Naive thymus-derived CD4-positive, alpha-beta T cell (primary cell): ENCODE measurements around the gene ASPRV1. TPM values are rescaled to one million over a fixed set of nuclear protein-coding genes. Genes with fewer than 3 reads are reported as not detected.

Experiments
- ATAC-seq: fragments of 150-1000 bp; cut with Tn5 transposase; 2 replicates; pipeline ENCODE4 v1.10.0; 2021; ENCODE audit warnings: mild to moderate bottlenecking, moderate library complexity
- CTCF ChIA-PET: fragments of 350-600 bp; sonication (Branson Sonifier 250); formaldehyde crosslinking; loops from one replicate; lab custom pipeline; 2021; ENCODE audit warnings: antibody characterized with exemption; lab: Charles Lee
- POLR2A ChIA-PET: fragments of 350-600 bp; sonication (Branson Sonifier 250); formaldehyde crosslinking; loops from one replicate; lab custom pipeline; 2021; ENCODE audit warnings: antibody characterized with exemption, inconsistent platforms; lab: Charles Lee
- DNase-seq, 9 donors: peaks; one replicate each; pipeline versions ENCODE4 v3.0.0 to v3.0.0-alpha.2; 2020 to 2022; ENCODE audit warnings: mixed read lengths in 1 of 9
- H3K27ac ChIP-seq: one replicate; pipeline ENCODE4 v1.7.0; 2013; ENCODE audit warnings: mild to moderate bottlenecking, low read depth, low read length, moderate library complexity
- H3K27me3 ChIP-seq, 2 donors: one replicate each; pipeline ENCODE4 v1.7.0; 2013; ENCODE audit warnings: low read length in 2 of 2, mild to moderate bottlenecking in 2 of 2, moderate library complexity in 2 of 2; ENCODE audit not compliant: control insufficient read depth in 2 of 2, insufficient read depth in 2 of 2
- H3K36me3 ChIP-seq, 3 experiments: 1 replicate in 2 of 3; 2 replicates in 1 of 3; pipeline ENCODE4 v1.7.0; 2013; ENCODE audit warnings: low read length in 3 of 3, mild to moderate bottlenecking in 3 of 3, moderate library complexity in 1 of 3; ENCODE audit not compliant: insufficient read depth in 3 of 3, control insufficient read depth in 2 of 3
- H3K4me1 ChIP-seq, 2 donors: one replicate each; pipeline ENCODE4 v1.7.0; 2013; ENCODE audit warnings: low read length in 2 of 2, mild to moderate bottlenecking in 2 of 2, moderate library complexity in 1 of 2; ENCODE audit not compliant: control insufficient read depth in 2 of 2, insufficient read depth in 2 of 2
- H3K4me3 ChIP-seq: 2 replicates; pipeline ENCODE4 v1.7.0; 2013; ENCODE audit warnings: mild to moderate bottlenecking, low read length
- H3K9me3 ChIP-seq, 3 experiments: 1 replicate in 2 of 3; 2 replicates in 1 of 3; pipeline ENCODE4 v1.7.0; 2013; ENCODE audit warnings: low read length in 3 of 3; ENCODE audit not compliant: control insufficient read depth in 2 of 3
- H3K27ac Mint-ChIP-seq, 9 donors: one replicate each; pipeline ENCODE4 v1.8.0; 2020 to 2022; ENCODE audit warnings: mixed read lengths in 9 of 9, mild to moderate bottlenecking in 8 of 9, moderate library complexity in 5 of 9, inconsistent platforms in 2 of 9
- H3K27me3 Mint-ChIP-seq, 5 donors: one replicate each; pipeline ENCODE4 v1.8.0; 2021 to 2022; ENCODE audit warnings: mixed read lengths in 5 of 5, mild to moderate bottlenecking in 1 of 5
- H3K36me3 Mint-ChIP-seq, 5 donors: one replicate each; pipeline ENCODE4 v1.8.0; 2020 to 2022; ENCODE audit warnings: mixed read lengths in 5 of 5, mild to moderate bottlenecking in 3 of 5, inconsistent platforms in 1 of 5
- H3K4me1 Mint-ChIP-seq, 7 donors: one replicate each; pipeline ENCODE4 v1.8.0; 2020 to 2022; ENCODE audit warnings: mixed read lengths in 7 of 7, mild to moderate bottlenecking in 3 of 7, inconsistent platforms in 1 of 7
- H3K4me3 Mint-ChIP-seq, 10 donors: one replicate each; pipeline ENCODE4 v1.8.0; 2020 to 2022; ENCODE audit warnings: mild to moderate bottlenecking in 10 of 10, mixed read lengths in 10 of 10, moderate library complexity in 6 of 10, inconsistent platforms in 2 of 10
- H3K9me3 Mint-ChIP-seq, 11 donors: one replicate each; pipeline ENCODE4 v1.8.0; 2020 to 2022; ENCODE audit warnings: mixed read lengths in 11 of 11, mild to moderate bottlenecking in 4 of 11, inconsistent platforms in 1 of 11, moderate library complexity in 1 of 11
- intact Hi-C, 2 donors: fragments of 100-400 bp; cut with micrococcal nuclease; formaldehyde crosslinking; loops; one replicate each; pipeline ENCODE4 v1.15.1; 2023
- polyA plus RNA-seq, 2 donors: library from polyadenylated mRNA; unstranded; fragments of 300-500 nt; fragmentation: Illumina TruSeq; gene quantifications; one replicate each; pipeline ENCODE4 v1.2.3, GENCODE V29; 2021
- total RNA-seq, 6 experiments: library from RNA in 5 of 6; stranded (reverse) in 5 of 6; gene quantifications; 1 replicate in 5 of 6; 2 replicates in 1 of 6; pipeline ENCODE4 v1.2.3 and lab custom pipeline; 2021 to 2026

The ASPRV1 gene
- total and polyA plus RNA-seq, 7 experiments from 2014 or later, result 0.91 to 2.9 (median 1.9) TPM

DNA sequence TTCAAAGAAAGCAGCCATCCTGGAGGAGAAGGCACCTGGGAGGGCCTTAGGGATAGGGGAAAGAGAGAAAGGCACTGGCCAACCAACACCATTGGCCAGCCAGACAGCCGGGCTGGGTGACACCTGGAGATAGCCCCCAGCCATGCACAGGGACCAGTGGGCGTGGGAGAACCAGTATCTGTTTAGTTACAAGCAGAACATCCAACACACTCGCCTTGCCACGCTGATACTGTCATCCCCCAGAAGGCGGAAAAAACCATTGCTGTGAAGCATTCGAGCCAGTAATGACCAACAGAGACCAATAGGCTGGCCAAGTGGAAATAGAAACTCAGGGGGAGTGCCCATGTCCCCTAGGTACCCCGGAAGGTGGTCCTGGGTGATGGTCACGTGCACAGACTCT is 15.5 kb downstream of the ASPRV1 start:
- no peak overlapping the region for H3K4me3 ChIP-seq
- peaks cover 25 to 47% (median 33%) of the 10 kb centered on the region in 7 donors for H3K4me1 Mint-ChIP-seq
- H3K4me3 Mint-ChIP-seq, result peak overlapping the region in 6 of 10 donors; percentile 8 to 70 (median 43)
- H3K27ac Mint-ChIP-seq, result peak overlapping the region in 6 of 9 donors; percentile 31 to 94 (median 56)
- CTCF ChIA-PET, result interaction anchor here (0.6 to 1.4 kb wide), 2 partner anchors 33 to 1266 kb away, joined by 3 to 4 read pairs; no protein-coding TSS in a partner anchor
- no peaks in the 10 kb centered on the region for H3K9me3 Mint-ChIP-seq
- no peak overlapping the region for H3K27ac ChIP-seq
- peaks cover 0 to 2% (median 0%) of the 10 kb centered on the region in 5 donors for H3K27me3 Mint-ChIP-seq
- ATAC-seq (no peak), DNase-seq (no peak)
- peaks cover 0 to 22% (median 9%) of the 10 kb centered on the region in 5 donors for H3K36me3 Mint-ChIP-seq
- no peaks in the 10 kb centered on the region for H3K9me3 ChIP-seq
- POLR2A ChIA-PET, result interaction anchor here (1.0 to 4.1 kb wide), 2 partner anchors 32 to 197 kb away, joined by 4 to 15 read pairs; partner anchors contain the start of gene MXD1
- H3K36me3 ChIP-seq, result peaks cover 0 to 19% (median 0%) of the 10 kb centered on the region in 3 experiments
- H3K27me3 ChIP-seq, result no peaks in the 10 kb centered on the region
- intact Hi-C loops, result loop anchor here in 1 of 2 donors (1.0 to 2.0 kb wide), 3 partner anchors 32 to 123 kb away; no protein-coding TSS in a partner anchor
- peaks cover 16 to 17% of the 10 kb centered on the region in 2 donors for H3K4me1 ChIP-seq

DNA sequence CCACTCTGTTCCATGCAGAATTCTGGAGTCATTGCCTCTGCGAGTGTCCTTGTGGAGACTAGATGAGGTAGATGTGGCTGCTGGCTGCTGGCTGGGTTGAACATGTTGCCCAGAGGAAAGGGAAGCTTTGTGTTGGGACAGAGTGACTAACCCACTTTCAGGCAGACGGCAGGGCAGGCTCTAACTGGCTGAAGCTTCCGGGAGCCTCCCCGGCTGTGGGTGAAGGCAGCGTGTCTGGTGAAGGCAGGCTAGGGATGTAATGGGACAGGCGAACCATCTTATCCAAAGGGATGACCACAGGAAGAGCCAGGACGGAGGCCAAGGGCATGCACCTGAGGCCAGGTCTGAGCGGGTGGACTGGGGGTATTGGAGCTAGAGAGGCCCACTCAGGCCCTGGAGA is 16.0 kb downstream of the ASPRV1 start:
- ChIA-PET POLR2A (interaction anchor here (0.8 to 4.1 kb wide), 3 partner anchors 32 to 197 kb away, joined by 3 to 15 read pairs (median 4); partner anchors contain the start of gene MXD1), CTCF (no interaction called here)
- Histone ChIP-seq H3K27ac (no peak overlapping the region), H3K9me3 (no peaks in the 10 kb centered on the region), H3K4me1 (peaks cover 16 to 17% of the 10 kb centered on the region in 2 donors), H3K27me3 (no peaks in the 10 kb centered on the region), H3K4me3 (no peak overlapping the region), H3K36me3 (peaks cover 0 to 24% (median 3%) of the 10 kb centered on the region in 3 experiments)
- H3K36me3 Mint-ChIP-seq, result peaks cover 0 to 26% (median 14%) of the 10 kb centered on the region in 5 donors
- H3K4me1 Mint-ChIP-seq, result peaks cover 25 to 47% (median 33%) of the 10 kb centered on the region in 7 donors
- peak overlapping the region in 3 of 10 donors; percentile 22 to 70 (median 37) for H3K4me3 Mint-ChIP-seq
- intact Hi-C loops, result no loop called here
- DNase-seq (no peak), ATAC-seq (peak; percentile 61)
- H3K27ac Mint-ChIP-seq, result peak overlapping the region in 7 of 9 donors; percentile 31 to 94 (median 62)
- no peaks in the 10 kb centered on the region for H3K9me3 Mint-ChIP-seq
- peaks cover 0 to 2% (median 0%) of the 10 kb centered on the region in 5 donors for H3K27me3 Mint-ChIP-seq

DNA sequence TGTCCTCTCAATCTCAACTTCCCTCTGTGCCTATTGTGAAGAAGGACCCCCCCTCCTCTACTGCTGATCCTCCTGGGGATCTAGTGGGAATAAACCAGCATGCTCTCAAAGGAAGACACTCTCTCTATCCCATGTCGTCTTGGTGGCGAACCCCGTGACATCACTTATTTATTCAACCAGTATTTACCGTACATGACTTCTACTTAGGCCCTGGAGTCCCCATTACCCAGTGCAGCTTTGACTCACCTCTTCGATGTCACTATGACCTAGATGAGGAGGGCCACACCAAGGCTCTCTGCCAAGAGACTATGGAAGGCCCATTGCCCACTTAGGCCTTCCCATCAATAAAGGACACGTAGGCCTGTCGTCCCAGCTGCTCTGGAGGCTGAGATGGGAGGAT is 16.7 kb downstream of the ASPRV1 start:
- intact Hi-C loops, result no loop called here
- H3K4me3 Mint-ChIP-seq, result no peak overlapping the region
- Histone ChIP-seq H3K4me1 (peaks cover 16 to 17% of the 10 kb centered on the region in 2 donors), H3K27me3 (no peaks in the 10 kb centered on the region), H3K36me3 (peaks cover 0 to 30% (median 10%) of the 10 kb centered on the region in 3 experiments), H3K9me3 (no peaks in the 10 kb centered on the region), H3K27ac (no peak overlapping the region), H3K4me3 (no peak overlapping the region)
- DNase-seq (no peak), ATAC-seq (no peak)
- H3K27me3 Mint-ChIP-seq, result no peaks in the 10 kb centered on the region
- CTCF ChIA-PET, result no interaction called here
- peak overlapping the region in 4 of 9 donors; percentile 24 to 71 (median 66) for H3K27ac Mint-ChIP-seq
- no peaks in the 10 kb centered on the region for H3K9me3 Mint-ChIP-seq
- peaks cover 0 to 31% (median 16%) of the 10 kb centered on the region in 5 donors for H3K36me3 Mint-ChIP-seq
- POLR2A ChIA-PET, result interaction anchor here (0.8 to 4.1 kb wide), 2 partner anchors 31 to 141 kb away, joined by 3 to 15 read pairs; partner anchors contain the start of gene MXD1
- H3K4me1 Mint-ChIP-seq, result peaks cover 25 to 47% (median 33%) of the 10 kb centered on the region in 7 donors

DNA sequence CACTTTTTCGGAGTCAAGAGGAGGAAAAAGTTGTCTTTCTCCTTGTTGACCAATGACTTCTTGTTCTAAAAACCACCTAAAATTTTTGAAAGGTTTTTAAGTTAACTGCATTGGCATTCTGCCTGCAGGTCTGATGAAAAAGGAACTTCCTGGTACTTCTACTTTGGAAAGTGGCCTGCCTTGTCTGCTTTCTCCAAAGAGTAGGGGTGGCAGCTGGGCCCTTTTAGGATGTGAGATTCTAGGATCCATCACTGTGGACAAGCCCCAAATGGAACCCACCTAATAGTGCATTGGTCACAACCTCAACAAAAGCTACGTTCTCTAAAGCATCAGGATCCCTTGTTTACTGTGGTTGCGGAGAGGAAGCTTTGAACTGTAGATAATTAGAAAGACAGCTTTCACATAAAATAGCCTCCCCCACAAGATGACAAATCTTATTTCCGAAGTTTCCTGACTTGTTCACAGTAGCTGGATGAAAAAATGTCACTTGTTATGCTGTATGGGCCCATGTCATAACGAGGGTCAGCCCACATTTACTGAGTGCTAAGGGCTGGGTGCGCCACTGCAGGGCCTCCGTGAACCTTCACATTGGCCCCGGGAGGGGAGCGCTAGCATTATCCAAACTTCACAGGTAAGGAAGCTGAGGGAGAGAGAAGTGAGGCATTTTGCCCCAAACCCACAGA is 17.4 kb downstream of the ASPRV1 start:
- H3K4me3 ChIP-seq, result no peak overlapping the region
- ChIA-PET POLR2A (interaction anchor here (0.6 to 4.1 kb wide), 2 partner anchors 30 to 230 kb away, joined by 3 to 15 read pairs; partner anchors contain the start of gene MXD1), CTCF (interaction anchor here (0.6 kb wide), 1 partner anchor 835 kb away, joined by 3 read pairs; no protein-coding TSS in a partner anchor)
- H3K9me3 Mint-ChIP-seq, result no peaks in the 10 kb centered on the region
- H3K9me3 ChIP-seq, result no peaks in the 10 kb centered on the region
- DNase-seq (no peak), ATAC-seq (peak; percentile 20)
- H3K4me1 ChIP-seq, result peaks cover 16 to 17% of the 10 kb centered on the region in 2 donors
- H3K27me3 ChIP-seq, result no peaks in the 10 kb centered on the region
- peak overlapping the region in 3 of 9 donors; percentile 10 to 64 (median 28) for H3K27ac Mint-ChIP-seq
- no peaks in the 10 kb centered on the region for H3K27me3 Mint-ChIP-seq
- no peak overlapping the region for H3K4me3 Mint-ChIP-seq
- H3K27ac ChIP-seq, result no peak overlapping the region
- H3K36me3 ChIP-seq, result peaks cover 2 to 36% (median 12%) of the 10 kb centered on the region in 3 experiments
- intact Hi-C loops, result no loop called here
- peaks cover 25 to 46% (median 33%) of the 10 kb centered on the region in 7 donors for H3K4me1 Mint-ChIP-seq
- H3K36me3 Mint-ChIP-seq, result peaks cover 2 to 39% (median 23%) of the 10 kb centered on the region in 5 donors

DNA sequence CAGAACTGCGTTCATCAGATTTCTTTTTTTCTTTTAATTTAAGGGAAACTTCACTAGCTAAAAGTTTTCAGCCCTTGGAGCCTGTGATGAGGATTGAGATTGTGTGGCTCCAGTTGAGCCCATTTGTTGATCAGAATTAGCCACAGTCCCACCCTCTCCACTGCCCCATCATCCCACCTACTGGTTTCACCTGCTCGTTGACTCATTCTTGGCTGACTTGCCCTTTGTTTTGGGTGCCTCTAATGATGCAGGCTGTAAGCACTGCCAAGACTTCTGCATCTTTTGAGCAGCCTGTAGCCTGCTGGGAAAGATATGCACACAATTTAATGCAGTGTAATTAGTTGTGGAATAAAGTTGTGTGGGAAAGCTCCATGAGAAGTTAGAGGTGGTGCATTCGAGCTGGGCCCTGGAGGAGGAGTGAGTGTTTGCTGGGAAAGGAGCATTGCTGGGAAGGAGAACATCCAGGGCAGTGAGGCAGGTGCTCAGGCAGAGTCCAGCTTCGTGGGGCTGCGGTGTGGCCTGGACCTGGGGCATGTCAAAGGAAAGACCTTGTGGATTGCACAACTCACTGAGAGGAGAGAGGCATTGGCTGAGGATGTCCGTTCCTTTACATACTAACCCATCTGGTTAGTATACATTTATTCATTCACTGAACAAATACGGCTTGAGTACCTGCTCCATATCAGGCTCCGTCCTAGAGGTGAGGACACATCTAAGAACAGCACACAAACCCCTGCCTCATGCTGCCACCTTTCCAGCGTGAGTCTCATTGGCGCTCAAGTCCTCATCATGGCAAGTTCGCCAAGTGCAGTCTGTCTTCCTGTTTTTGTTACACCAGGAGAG is 18.2 kb downstream of the ASPRV1 start:
- H3K9me3 Mint-ChIP-seq, result no peaks in the 10 kb centered on the region
- ChIA-PET CTCF (interaction anchor here (0.6 kb wide), 1 partner anchor 835 kb away, joined by 3 read pairs; no protein-coding TSS in a partner anchor), POLR2A (interaction anchor here (0.6 to 1.5 kb wide), 2 partner anchors 10 to 231 kb away, joined by 3 to 4 read pairs; no protein-coding TSS in a partner anchor)
- no peaks in the 10 kb centered on the region for H3K27me3 Mint-ChIP-seq
- H3K4me1 Mint-ChIP-seq, result peaks cover 25 to 45% (median 33%) of the 10 kb centered on the region in 7 donors
- Histone ChIP-seq H3K9me3 (no peaks in the 10 kb centered on the region), H3K4me3 (no peak overlapping the region), H3K36me3 (peaks cover 9 to 43% (median 12%) of the 10 kb centered on the region in 3 experiments), H3K4me1 (peaks cover 16 to 17% of the 10 kb centered on the region in 2 donors), H3K27me3 (no peaks in the 10 kb centered on the region), H3K27ac (no peak overlapping the region)
- peaks cover 10 to 46% (median 30%) of the 10 kb centered on the region in 5 donors for H3K36me3 Mint-ChIP-seq
- peak overlapping the region in 5 of 9 donors; percentile 2 to 84 (median 58) for H3K27ac Mint-ChIP-seq
- no peak for ATAC-seq
- no peak overlapping the region for H3K4me3 Mint-ChIP-seq
- no peak for DNase-seq
- intact Hi-C loops, result no loop called here

DNA sequence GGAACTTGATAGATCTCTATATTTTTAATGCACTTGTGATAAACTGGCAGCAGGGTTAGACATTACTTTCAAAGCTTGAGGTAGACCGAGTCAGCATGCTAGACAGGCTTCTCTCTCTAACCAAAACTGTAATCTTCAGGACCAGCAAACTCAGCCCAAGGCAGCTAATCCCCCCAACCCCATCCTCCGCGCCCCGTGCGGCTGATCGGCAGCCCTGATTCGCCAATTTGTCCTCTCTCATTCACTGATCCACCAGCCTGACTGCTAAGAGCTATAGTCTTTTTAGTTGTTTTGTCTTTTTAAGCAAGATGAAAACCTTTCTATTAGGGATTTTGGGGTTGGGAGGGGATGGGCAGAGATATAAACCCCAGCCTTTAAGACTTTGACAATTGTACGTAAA is 20.7 kb downstream of the ASPRV1 start:
- H3K9me3 ChIP-seq, result no peaks in the 10 kb centered on the region
- Mint-ChIP-seq H3K9me3 (no peaks in the 10 kb centered on the region), H3K4me1 (peaks cover 6 to 28% (median 15%) of the 10 kb centered on the region in 7 donors), H3K36me3 (peaks cover 28 to 67% (median 46%) of the 10 kb centered on the region in 5 donors), H3K27me3 (no peaks in the 10 kb centered on the region), H3K4me3 (no peak overlapping the region), H3K27ac (peak overlapping the region in 3 of 9 donors; percentile 51 to 60 (median 57))
- H3K4me3 ChIP-seq, result no peak overlapping the region
- CTCF ChIA-PET, result no interaction called here
- H3K27ac ChIP-seq, result no peak overlapping the region
- peaks cover 0 to under 1% of the 10 kb centered on the region in 2 donors for H3K4me1 ChIP-seq
- peaks cover 12 to 69% (median 23%) of the 10 kb centered on the region in 3 experiments for H3K36me3 ChIP-seq
- no peaks in the 10 kb centered on the region for H3K27me3 ChIP-seq
- no peak for ATAC-seq
- intact Hi-C loops, result no loop called here
- POLR2A ChIA-PET, result interaction anchor here (0.5 kb wide), 1 partner anchor 301 kb away, joined by 4 read pairs; no protein-coding TSS in a partner anchor
- DNase-seq, result no peak
